Gastrocnemius medialis (tissue), 4 donors: ENCODE data around the gene ATG7. TPM values are rescaled to one million over a fixed set of nuclear protein-coding genes. Genes with fewer than 3 reads are reported as not detected.
"Not testable (repeated sequence)": the region's sequence is repeated elsewhere in the genome, so short reads cannot be mapped to it uniquely, and the experiment has no call there.

Source experiments
- ATAC-seq, 2 donors: fragments of 150-250 bp; one replicate each; pipeline ENCODE4 v1.9.1; 2016
- DNase-seq, 2 donors: peaks; one replicate each; pipeline ENCODE4 v3.0.0-alpha.2; 2019
- H3K27ac ChIP-seq, 4 donors: fragments of 200-600 bp; sonication (generic); 1 replicate in 1 of 4; 2 replicates in 3 of 4; pipeline ENCODE4 v1.5.1; 2016 to 2018; ENCODE audit warnings: mild to moderate bottlenecking in 2 of 4, moderate library complexity in 1 of 4
- H3K27me3 ChIP-seq, 3 donors: fragments of 200-600 bp; sonication (generic) in 2 of 3; 1 replicate in 1 of 3; 2 replicates in 2 of 3; pipeline versions ENCODE4 v1.5.1 to v1.6.0; 2016 to 2019; ENCODE audit warnings: mild to moderate bottlenecking in 1 of 3, moderate library complexity in 1 of 3
- H3K36me3 ChIP-seq, 2 donors: fragments of 200-600 bp; sonication (generic) in 1 of 2; one replicate each; pipeline ENCODE4 v1.5.1; 2017 to 2018
- H3K4me1 ChIP-seq, 2 donors: fragments of 200-600 bp; sonication (generic) in 1 of 2; one replicate each; pipeline ENCODE4 v1.5.1; 2016 to 2017; ENCODE audit warnings: mild to moderate bottlenecking in 2 of 2
- H3K4me3 ChIP-seq, 4 donors: fragments of 200-600 bp; sonication (generic) in 3 of 4; 1 replicate in 1 of 4; 2 replicates in 3 of 4; pipeline ENCODE4 v1.5.1; 2016 to 2019; ENCODE audit warnings: mild to moderate bottlenecking in 2 of 4
- H3K9me3 ChIP-seq, 3 donors: fragments of 200-600 bp; sonication (generic) in 2 of 3; 1 replicate in 1 of 3; 2 replicates in 2 of 3; pipeline ENCODE4 v1.5.1; 2016 to 2019
- CTCF ChIP-seq, 5 experiments: fragments of 450-650 bp in 3 of 5; fragments of 200-600 bp in 2 of 5; sonication (generic) in 2 of 5; IDR thresholded peaks in 4 of 5; conservative IDR thresholded peaks in 1 of 5; 1 replicate in 4 of 5; 2 replicates in 1 of 5; pipeline ENCODE4 v1.5.1; 2016 to 2019; ENCODE audit warnings: antibody characterized with exemption in 5 of 5, mild to moderate bottlenecking in 3 of 5, moderate library complexity in 3 of 5
- POLR2A ChIP-seq, 2 donors: fragments of 450-650 bp; IDR thresholded peaks; one replicate each; pipeline ENCODE4 v1.6.1; 2017; ENCODE audit warnings: antibody characterized with exemption in 2 of 2, mild to moderate bottlenecking in 2 of 2, moderate library complexity in 2 of 2
- in situ Hi-C, 4 donors: fragments of 200-750 bp; cut with MboI; loops; one replicate each; pipeline versions ENCODE4 v1.15.0 to v1.8.0; 2017; ENCODE audit warnings: low sequenced_read_pairs in 4 of 4
- intact Hi-C: fragments of 100-400 bp; cut with DNase I; formaldehyde crosslinking; loops from one replicate; pipeline ENCODE4 v1.15.1; 2023; ENCODE audit warnings: low total_unique reads
- total RNA-seq, 4 donors: library from RNA; depleted of rRNA; stranded (reverse); fragments of >200 nt; gene quantifications; one replicate each; pipeline versions ENCODE4 v1.1.0 to v1.2.3, GENCODE V29; 2016

The ATG7 gene
- total RNA-seq, 4 donors from 2014 or later = 13.5 to 29.2 (median 15.0) TPM

GRCh38 chr3:11570789-11571495, 298.7 kb downstream of the ATG7 start:
- peak overlapping the region; percentile 88 to 90 (median 88) for H3K27ac ChIP-seq
- in situ Hi-C loops (no loop called here), intact Hi-C loops (no loop called here)
- H3K27me3 ChIP-seq = no peaks in the 10 kb centered on the region
- no peaks in the 10 kb centered on the region for H3K9me3 ChIP-seq
- no peaks in the 10 kb centered on the region for H3K36me3 ChIP-seq
- peak in 1 of 2 donors; percentile 85 for DNase-seq
- peaks cover 42 to 54% of the 10 kb centered on the region in 2 donors for H3K4me1 ChIP-seq
- TF ChIP-seq POLR2A (IDR thresholded peaks at IDR 0.05) (peak in 1 of 2 donors; percentile 52), CTCF (IDR thresholded peaks at IDR 0.05 in 4 of 5, conservative IDR thresholded peaks at IDR 0.05 in 1 of 5) (no peak)
- H3K4me3 ChIP-seq = peak overlapping the region in 1 of 4 donors; percentile 24
- ATAC-seq = peak in 1 of 2 donors; percentile 63

GRCh38 chr3:11572660-11573059, 300.5 kb downstream of the ATG7 start:
- H3K9me3 ChIP-seq, H3K27me3 ChIP-seq, ATAC-seq, intact Hi-C loops, H3K36me3 ChIP-seq, in situ Hi-C loops, H3K4me3 ChIP-seq, DNase-seq: not testable (repeated sequence)
- H3K4me1 ChIP-seq = peaks cover 44 to 54% of the 10 kb centered on the region in 2 donors
- H3K27ac ChIP-seq = peak overlapping the region in 2 of 4 donors; percentile 15 to 88

GRCh38 chr3:11574981-11575669, 302.9 kb downstream of the ATG7 start:
- no peak overlapping the region for H3K4me3 ChIP-seq
- H3K27me3 ChIP-seq = no peaks in the 10 kb centered on the region
- peaks cover 34 to 36% of the 10 kb centered on the region in 2 donors for H3K4me1 ChIP-seq

GRCh38 chr3:11575677-11576076, 303.5 kb downstream of the ATG7 start:
- Histone ChIP-seq H3K9me3 (no peaks in the 10 kb centered on the region), H3K36me3 (no peaks in the 10 kb centered on the region), H3K4me3 (no peak overlapping the region), H3K27me3 (no peaks in the 10 kb centered on the region), H3K4me1 (peaks cover 31 to 34% of the 10 kb centered on the region in 2 donors), H3K27ac (no peak overlapping the region)
- ATAC-seq (no peak), DNase-seq (no peak)
- in situ Hi-C loops = no loop called here
- intact Hi-C loops = no loop called here
- TF ChIP-seq CTCF (IDR thresholded peaks at IDR 0.05 in 4 of 5, conservative IDR thresholded peaks at IDR 0.05 in 1 of 5) = no peak
- no peak for TF ChIP-seq POLR2A (IDR thresholded peaks at IDR 0.05)

More at GRCh38 chr3:11574981-11575669, 302.9 kb downstream of the ATG7 start:
- Histone ChIP-seq H3K27ac (no peak overlapping the region), H3K36me3 (no peaks in the 10 kb centered on the region), H3K9me3 (no peaks in the 10 kb centered on the region)
- TF ChIP-seq POLR2A (IDR thresholded peaks at IDR 0.05) (no peak), CTCF (IDR thresholded peaks at IDR 0.05 in 4 of 5, conservative IDR thresholded peaks at IDR 0.05 in 1 of 5) (no peak)
- ATAC-seq (no peak), DNase-seq (no peak)
- intact Hi-C loops (no loop called here), in situ Hi-C loops (no loop called here)

- peak in 1 of 2 donors; percentile 20 for ATAC-seq
- H3K27ac ChIP-seq = peak overlapping the region; percentile 0 to 43 (median 36)
- DNase-seq = no peak
- no peaks in the 10 kb centered on the region for H3K9me3 ChIP-seq
- no peaks in the 10 kb centered on the region for H3K27me3 ChIP-seq
- in situ Hi-C loops = no loop called here
- H3K36me3 ChIP-seq = no peaks in the 10 kb centered on the region
- peaks cover 31 to 34% of the 10 kb centered on the region in 2 donors for H3K4me1 ChIP-seq
- intact Hi-C loops = no loop called here
- TF ChIP-seq CTCF (IDR thresholded peaks at IDR 0.05 in 4 of 5, conservative IDR thresholded peaks at IDR 0.05 in 1 of 5) (no peak), POLR2A (IDR thresholded peaks at IDR 0.05) (no peak)
- H3K4me3 ChIP-seq = no peak overlapping the region
Observed at GRCh38 chr3:11576453-11576852, 304.3 kb downstream of the ATG7 start.
